K562 (cell line): ENCODE data around the gene CDIPT. TPM values are rescaled to one million over a fixed set of nuclear protein-coding genes. Genes with fewer than 3 reads are reported as not detected.

Source experiments
- ATAC-seq: fragments of 200-7000 bp; cut with Tn5 transposase; 3 replicates; pipeline ENCODE4 v1.9.1; 2020; ENCODE audit warnings: moderate library complexity
- BruUV-seq: library from RNA; stranded (reverse); fragments of 400-500 nt; replicated peaks from 2 replicates; lab custom pipeline; 2021; lab: Mats Ljungman, UMichigan
- CTCF ChIA-PET: fragments of 300-600 bp; formaldehyde crosslinking; extraction: SDS; loops from one replicate; lab custom pipeline; 2021; ENCODE audit warnings: low intra/inter-chr PET ratio; lab: Yijun Ruan, JAX
- POLR2A ChIA-PET: fragments of 300-600, 350-650 bp; sonication (Branson Sonifier 250); formaldehyde crosslinking; extraction: SDS; loops from one replicate; lab custom pipeline; 2021; ENCODE audit warnings: antibody characterized with exemption, inconsistent platforms; lab: Yijun Ruan, JAX
- DNase-seq, 4 experiments: peaks; one replicate each; pipeline versions ENCODE4 v3.0.0 to v3.0.0-alpha.2; 2011 to 2018; ENCODE audit warnings: low spot score in 3 of 4, mixed read lengths in 3 of 4; ENCODE audit errors: extremely low read depth in 1 of 4
- FAIRE-seq: peaks from 2 replicates; lab custom pipeline; 2011; peaks lifted over from hg19 to GRCh38; lab: Jason Lieb, UNC
- H2AFZ ChIP-seq: 2 replicates; pipeline ENCODE4 v1.6.0; 2011; ENCODE audit warnings: low read depth, low read length, control low read depth, inconsistent platforms
- H3K27ac ChIP-seq: fragments of 200-600 bp; 3 replicates; pipeline ENCODE4 v1.8.0; 2011; ENCODE audit warnings: low read depth, mild to moderate bottlenecking, control low read depth, inconsistent platforms, low read length, moderate library complexity, mixed read lengths; ENCODE audit errors: extremely low read depth
- H3K27me3 ChIP-seq, 2 experiments: fragments of 300-600 bp in 1 of 2; 2 replicates in 1 of 2; 3 replicates in 1 of 2; pipeline versions ENCODE4 v1.6.0 to v1.8.0; 2011; ENCODE audit warnings: inconsistent platforms in 2 of 2, low read length in 2 of 2, mild to moderate bottlenecking in 1 of 2, mixed read lengths in 1 of 2, moderate library complexity in 1 of 2; ENCODE audit not compliant: control insufficient read depth in 2 of 2, insufficient read depth in 2 of 2
- H3K36me3 ChIP-seq: fragments of 300-600 bp; 3 replicates; pipeline ENCODE4 v1.8.0; 2011; ENCODE audit warnings: mild to moderate bottlenecking, low read length, inconsistent platforms; ENCODE audit not compliant: control insufficient read depth, insufficient read depth
- H3K4me1 ChIP-seq, 2 experiments: fragments of 200-600 bp in 1 of 2; replicated peaks in 1 of 2; 2 replicates in 1 of 2; 3 replicates in 1 of 2; pipeline versions ENCODE4 v1.5.1 to v1.8.0; 2011; ENCODE audit warnings: inconsistent platforms in 2 of 2, low read length in 2 of 2, mild to moderate bottlenecking in 1 of 2, mixed read lengths in 1 of 2, moderate library complexity in 1 of 2; ENCODE audit not compliant: control insufficient read depth in 2 of 2, insufficient read depth in 2 of 2
- H3K4me2 ChIP-seq: 2 replicates; pipeline ENCODE4 v1.6.1; 2011; ENCODE audit warnings: low read length, control low read depth, inconsistent platforms, mixed read lengths; ENCODE audit not compliant: insufficient read depth
- H3K4me3 ChIP-seq: fragments of 200-600 bp; sonication (generic), shearing (Covaris generic); 2 replicates; pipeline ENCODE4 v1.5.1; 2016; ENCODE audit warnings: control low read depth, inconsistent platforms
- H3K79me2 ChIP-seq: fragments of 200-600 bp; 3 replicates; pipeline ENCODE4 v1.8.0; 2011; ENCODE audit warnings: low read length, inconsistent platforms; ENCODE audit not compliant: control insufficient read depth, insufficient read depth
- H3K9ac ChIP-seq, 2 experiments: 2 replicates each; pipeline versions ENCODE4 v1.6.0 to v1.6.1; 2011; ENCODE audit warnings: low read depth in 2 of 2, low read length in 2 of 2, control low read depth in 1 of 2, inconsistent platforms in 1 of 2, mild to moderate bottlenecking in 1 of 2, mixed read lengths in 1 of 2; ENCODE audit not compliant: insufficient read depth in 1 of 2
- H3K9me1 ChIP-seq: one replicate; pipeline ENCODE4 v1.6.0; 2011; ENCODE audit warnings: inconsistent platforms, mild to moderate bottlenecking, low read length, moderate library complexity; ENCODE audit not compliant: control insufficient read depth, insufficient read depth
- H3K9me3 ChIP-seq: replicated peaks from 2 replicates; pipeline ENCODE4 v1.5.1; 2011; ENCODE audit warnings: low read depth, low read length, inconsistent platforms; ENCODE audit not compliant: control insufficient read depth, insufficient read depth
- H4K20me1 ChIP-seq: replicated peaks from 2 replicates; pipeline ENCODE4 v1.6.1; 2011; ENCODE audit warnings: low read length, inconsistent platforms, mixed read lengths; ENCODE audit not compliant: control insufficient read depth, insufficient read depth
- ELK1 ChIP-seq: sonication (generic); formaldehyde crosslinking; IDR thresholded peaks from 2 replicates; pipeline ENCODE4 v1.8.1; 2022; ENCODE audit warnings: missing genetic modification reagents
- HDAC6 ChIP-seq: IDR thresholded peaks from 2 replicates; pipeline ENCODE4 v1.6.1; 2012; ENCODE audit warnings: low read depth, mild to moderate bottlenecking, control low read depth, inconsistent platforms, low read length, moderate library complexity
- MTA3 ChIP-seq: fragments of 450-650 bp; formaldehyde crosslinking; IDR thresholded peaks from 2 replicates; pipeline ENCODE4 v1.6.1; 2017; ENCODE audit warnings: mild to moderate bottlenecking, borderline replicate concordance
- NFYB ChIP-seq: IDR thresholded peaks from 2 replicates; pipeline ENCODE4 v1.6.1; 2011; ENCODE audit warnings: mild to moderate bottlenecking, moderate library complexity; ENCODE audit not compliant: insufficient read length; ENCODE audit errors: extremely low read depth
- ZEB2 ChIP-seq: fragments of 450-650 bp; IDR thresholded peaks from 2 replicates; pipeline ENCODE4 v1.6.1; 2016
- ZNF12 ChIP-seq: sonication (generic); formaldehyde crosslinking; IDR thresholded peaks from 2 replicates; pipeline ENCODE4 v1.4.0; 2020; ENCODE audit warnings: mild to moderate bottlenecking, missing genetic modification reagents
- WGBS: fragments of 100-300 bp; shearing (Covaris generic); methylation state at CpG from one replicate; pipeline ENCODE4 v1.1.6; 2016; ENCODE audit warnings: low coverage, mixed read lengths; ENCODE audit not compliant: insufficient coverage; ENCODE audit errors: missing lambda C conversion rate; 5-methylcytosine and 5-hydroxymethylcytosine counted together
- in situ Hi-C: fragments of 300-500 bp; cut with MboI; formaldehyde crosslinking; loops from 4 replicates; pipeline ENCODE4 v1.15.0; 2018; ENCODE audit warnings: inconsistent platforms, mixed read lengths
- intact Hi-C: fragments of 100-400 bp; cut with micrococcal nuclease; formaldehyde crosslinking; loops from 2 replicates; pipeline ENCODE4 v1.14.2; 2022
- polyA plus RNA-seq, 8 experiments: library from polyadenylated mRNA; depleted of rRNA in 4 of 8; stranded (reverse) in 5 of 8; unstranded in 3 of 8; fragments of >200 nt; fragmentation: Nextera tagmentation in 2 of 8; fragmentation: Illumina TruSeq in 1 of 8; extraction: Ambion mirVana in 2 of 8; extraction: Trizol in 1 of 8; gene quantifications; 2 replicates each; pipeline versions ENCODE4 v1.2.1 to v1.2.3, GENCODE V29; 2011 to 2014; ENCODE audit warnings: inconsistent platforms in 1 of 8, missing spikeins in 1 of 8
- total RNA-seq, 7 experiments: library from RNA; depleted of rRNA in 6 of 7; stranded (reverse); fragments of >200 nt in 6 of 7; fragmentation: Illumina TruSeq in 2 of 7; extraction: Trizol in 2 of 7; gene quantifications; 2 replicates each; pipeline versions ENCODE4 v1.2.1 to v1.2.3, GENCODE V29; 2011 to 2021; ENCODE audit warnings: low replicate concordance in 1 of 7

The CDIPT gene
- total and polyA plus RNA-seq, 9 of the 15 experiments (the other 6 are each of a cell fraction or from before 2014, with no cell fraction given): 1.3 to 37.0 (median 23.0) TPM

DNA sequence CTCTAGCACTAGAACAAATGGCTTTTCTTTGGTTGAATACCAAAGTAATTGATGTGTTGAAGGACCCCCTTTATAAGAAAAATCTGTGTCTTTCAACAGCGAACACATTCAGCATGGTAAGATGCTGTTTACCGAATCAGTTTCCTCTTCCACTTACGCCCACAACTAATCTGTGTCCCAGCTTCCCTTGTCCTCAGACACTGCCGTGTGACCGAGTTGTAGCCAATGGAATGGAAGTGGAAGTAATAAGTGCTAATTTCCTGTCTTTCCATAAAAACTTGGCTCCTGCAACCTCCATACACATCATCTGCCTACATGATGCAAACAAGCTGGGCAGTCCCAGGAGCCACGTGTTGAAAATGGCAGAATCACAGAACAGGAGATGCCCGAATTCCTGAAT is 10.4 kb downstream of the CDIPT start:
- intact Hi-C loops: no loop called here

DNA sequence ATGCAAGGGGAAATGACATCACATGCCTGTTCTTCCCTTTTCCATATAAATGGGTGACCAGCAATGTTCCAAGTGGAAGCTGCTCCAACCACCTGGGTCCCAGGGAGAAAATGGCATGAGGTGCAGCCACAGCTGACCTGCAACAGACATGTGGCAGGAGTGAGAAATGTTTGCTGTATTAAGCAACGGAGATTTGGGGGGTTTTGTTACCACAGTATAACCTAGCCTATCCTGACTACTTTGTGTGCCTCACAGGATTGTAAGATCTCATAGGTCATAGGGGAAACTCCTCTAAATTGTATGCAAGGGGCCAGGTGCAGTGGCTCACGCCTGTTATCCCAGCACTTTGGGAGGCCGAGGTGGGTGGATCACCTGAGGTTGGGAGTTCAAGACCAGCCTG is 12.0 kb downstream of the CDIPT start:
- no peak overlapping the region for H3K27ac ChIP-seq
- ATAC-seq (no peak), DNase-seq (no peak), FAIRE-seq (no peak)
- intact Hi-C loops: no loop called here
- H3K9ac ChIP-seq: no peak overlapping the region
- H4K20me1 ChIP-seq: no peaks in the 10 kb centered on the region
- BruUV-seq: no TSS peak
- no peaks in the 10 kb centered on the region for H3K79me2 ChIP-seq
- in situ Hi-C loops: no loop called here
- H3K9me1 ChIP-seq: no peaks in the 10 kb centered on the region
- ChIA-PET CTCF (no interaction called here), POLR2A (no interaction called here)
- H3K4me2 ChIP-seq: no peak overlapping the region
- no peaks in the 10 kb centered on the region for H3K36me3 ChIP-seq
- 38% methylated on average over 3 of the region's 3 CpGs for WGBS
- no peaks in the 10 kb centered on the region for H3K9me3 ChIP-seq
- H3K4me3 ChIP-seq: no peak overlapping the region
- no peaks in the 10 kb centered on the region for H3K27me3 ChIP-seq
- peaks cover 4 to 11% of the 10 kb centered on the region in 2 experiments; a peak in 3 of 5 replicates for H3K4me1 ChIP-seq
- no peak overlapping the region for H2AFZ ChIP-seq
- peak; percentile 93 for TF ChIP-seq ZNF12
- no peak for TF ChIP-seq MTA3
- TF ChIP-seq ZEB2: no peak

More for the DNA sequence above, 10.4 kb downstream of the CDIPT start:
- in situ Hi-C loops: no loop called here
- POLR2A ChIA-PET: interaction anchor here (0.6 kb wide), 2 partner anchors 74 to 568 kb away, joined by 3 read pairs; no protein-coding TSS in a partner anchor
- H3K9me3 ChIP-seq: no peaks in the 10 kb centered on the region
- 36% methylated on average over 7 of the region's 7 CpGs for WGBS
- no peak overlapping the region for H3K4me3 ChIP-seq
- no peaks in the 10 kb centered on the region for H3K36me3 ChIP-seq
- CTCF ChIA-PET: no interaction called here
- H3K9ac ChIP-seq: no peak overlapping the region
- H3K9me1 ChIP-seq: no peaks in the 10 kb centered on the region
- H3K4me2 ChIP-seq: no peak overlapping the region
- ATAC-seq (no peak), DNase-seq (no peak), FAIRE-seq (no peak)
- peaks cover 4 to 9% of the 10 kb centered on the region in 2 experiments; a peak in 3 of 5 replicates for H3K4me1 ChIP-seq
- H3K79me2 ChIP-seq: no peaks in the 10 kb centered on the region
- no peaks in the 10 kb centered on the region for H3K27me3 ChIP-seq
- H3K27ac ChIP-seq: no peak overlapping the region
- H2AFZ ChIP-seq: no peak overlapping the region
- TF ChIP-seq HDAC6 (no peak), ELK1 (CRISPR knock-in tag) (no peak), NFYB (peak; percentile 9)
- no TSS peak for BruUV-seq
- H4K20me1 ChIP-seq: no peaks in the 10 kb centered on the region
